ENCODE results near the gene WWOX.

Gene WWOX

DNA sequence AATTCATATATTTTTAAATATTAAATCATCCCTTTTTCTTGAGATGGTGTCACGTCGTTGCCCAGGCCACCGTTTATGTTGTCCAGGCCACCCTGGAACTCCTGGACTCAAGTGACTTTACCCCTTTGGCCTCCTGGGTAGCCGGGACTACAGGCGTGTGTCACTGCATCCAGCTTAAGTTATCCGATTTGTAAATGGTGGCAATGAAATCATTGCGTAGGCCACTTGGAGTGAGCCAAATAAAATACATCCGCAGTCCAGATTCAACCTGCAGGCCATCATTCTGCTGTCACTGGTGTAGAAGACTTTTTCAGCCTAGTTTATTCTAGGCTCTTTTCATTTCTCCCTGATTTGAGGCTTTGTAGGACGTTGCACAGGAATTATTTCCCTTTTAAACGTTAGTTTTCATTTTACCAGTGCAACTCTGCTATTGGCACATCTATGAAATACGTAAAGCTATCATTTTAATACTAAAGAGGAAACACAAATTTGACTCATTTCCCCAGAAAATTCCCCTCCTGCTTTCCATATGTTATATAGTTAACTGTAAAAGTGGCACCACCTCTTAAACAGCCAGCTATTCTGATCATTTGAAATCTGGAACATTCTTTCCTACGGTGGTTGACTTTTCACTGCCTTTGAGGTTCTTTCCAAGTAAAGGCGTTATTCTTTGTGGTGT lies 1051.3 kb downstream of the WWOX start:
- no peak for DNase-seq (ENCODE audit: low spot score)

DNA sequence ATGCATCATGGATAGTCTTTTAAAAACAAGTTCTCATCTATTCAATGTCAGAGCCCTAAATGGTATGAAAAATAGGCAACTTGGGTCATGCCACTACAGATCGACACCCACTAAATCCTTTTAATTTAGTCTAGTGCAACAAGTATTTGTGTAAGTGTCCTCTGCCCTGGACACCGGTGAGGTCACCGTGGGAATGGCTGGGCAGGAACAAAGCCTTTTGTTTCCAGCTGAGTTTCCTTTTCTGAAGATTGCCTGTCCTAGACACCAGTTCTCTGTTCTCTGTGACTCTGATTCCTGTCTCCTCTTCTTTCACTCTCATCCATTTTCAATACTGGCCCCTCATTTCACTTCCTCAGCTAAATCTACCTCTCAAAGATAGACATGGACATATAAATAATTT lies 1054.6 kb downstream of the WWOX start:
- peak; percentile 89 for DNase-seq (ENCODE audit: low spot score)

DNA sequence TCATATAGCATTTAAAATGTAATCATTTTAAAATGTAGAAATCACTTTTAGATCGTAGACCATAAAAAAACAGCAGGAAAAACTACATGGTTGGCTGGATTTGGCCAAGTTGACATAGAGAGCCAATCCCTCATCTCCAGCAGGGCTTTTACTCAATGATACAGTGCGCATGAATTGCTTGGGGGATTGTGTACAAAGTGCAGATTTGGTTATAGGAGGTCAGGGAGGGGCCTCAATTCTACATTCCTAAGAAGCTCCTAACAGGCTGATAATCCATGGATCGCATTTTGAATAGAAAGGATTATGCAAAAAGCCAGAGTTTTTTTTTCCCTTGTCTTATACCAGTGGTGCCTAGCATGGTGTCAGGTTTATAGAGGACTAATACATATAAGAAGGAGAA lies 1056.0 kb downstream of the WWOX start:
- no peak for DNase-seq (ENCODE audit: low spot score)

DNA sequence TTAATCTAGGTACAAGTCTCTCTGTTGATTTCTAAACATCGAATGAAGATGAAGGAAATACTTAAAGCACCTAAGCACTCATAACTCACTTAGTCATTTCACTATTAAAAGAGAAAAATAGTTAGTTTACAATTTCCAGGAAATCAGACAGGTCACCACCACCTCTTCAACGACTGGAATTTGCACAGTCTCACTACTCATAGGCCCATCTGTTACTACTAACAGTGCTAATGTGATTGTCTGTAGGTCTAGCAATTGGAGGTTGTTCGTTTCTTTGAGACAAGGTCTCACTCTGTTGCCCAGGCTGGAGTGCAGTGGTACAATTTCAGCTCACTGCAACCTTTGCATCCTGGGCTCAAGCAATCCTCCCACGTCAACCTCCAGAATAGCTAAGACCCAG lies 1056.5 kb downstream of the WWOX start:
- DNase-seq (ENCODE audit: low spot score) = no peak

DNA sequence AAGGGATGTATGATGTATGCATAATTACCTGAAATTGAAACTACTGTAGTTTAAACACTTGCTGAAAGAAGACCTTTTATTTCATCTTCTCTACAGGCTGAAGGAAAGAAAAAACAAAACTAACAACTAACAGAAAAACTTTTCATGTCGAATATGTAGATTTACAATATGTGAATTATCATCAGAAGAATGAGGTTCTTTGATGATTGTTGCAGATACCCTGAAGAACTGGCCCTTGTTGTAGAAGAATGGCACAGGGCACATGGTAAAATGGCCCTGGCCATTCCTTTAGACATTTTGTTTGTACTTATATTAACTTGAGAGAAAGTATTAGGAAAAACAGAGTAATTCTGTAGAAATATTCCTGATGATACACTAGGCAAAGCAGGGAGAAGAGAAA lies 1057.3 kb downstream of the WWOX start:
- peak; percentile 37 for DNase-seq (ENCODE audit: low spot score)

DNA sequence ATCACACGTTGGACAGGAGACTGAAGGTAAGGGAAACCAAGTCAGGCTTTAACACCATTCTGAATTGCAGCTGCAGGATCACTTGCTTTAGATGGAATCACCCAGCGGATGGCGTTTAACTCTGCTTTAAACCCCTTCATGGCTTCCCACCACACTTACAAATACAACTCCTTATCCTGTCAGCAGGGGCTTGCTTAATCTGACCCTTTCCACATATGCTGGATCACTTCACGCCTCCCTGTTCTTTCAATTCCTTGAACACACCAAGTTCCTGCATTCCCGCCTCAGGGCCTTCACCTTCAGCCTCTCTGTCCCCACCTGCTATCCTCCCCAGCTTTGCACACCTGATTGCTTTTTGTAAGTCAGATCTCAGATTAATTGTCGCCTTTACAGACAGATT lies 1058.9 kb downstream of the WWOX start:
- DNase-seq (ENCODE audit: low spot score) = no peak

DNA sequence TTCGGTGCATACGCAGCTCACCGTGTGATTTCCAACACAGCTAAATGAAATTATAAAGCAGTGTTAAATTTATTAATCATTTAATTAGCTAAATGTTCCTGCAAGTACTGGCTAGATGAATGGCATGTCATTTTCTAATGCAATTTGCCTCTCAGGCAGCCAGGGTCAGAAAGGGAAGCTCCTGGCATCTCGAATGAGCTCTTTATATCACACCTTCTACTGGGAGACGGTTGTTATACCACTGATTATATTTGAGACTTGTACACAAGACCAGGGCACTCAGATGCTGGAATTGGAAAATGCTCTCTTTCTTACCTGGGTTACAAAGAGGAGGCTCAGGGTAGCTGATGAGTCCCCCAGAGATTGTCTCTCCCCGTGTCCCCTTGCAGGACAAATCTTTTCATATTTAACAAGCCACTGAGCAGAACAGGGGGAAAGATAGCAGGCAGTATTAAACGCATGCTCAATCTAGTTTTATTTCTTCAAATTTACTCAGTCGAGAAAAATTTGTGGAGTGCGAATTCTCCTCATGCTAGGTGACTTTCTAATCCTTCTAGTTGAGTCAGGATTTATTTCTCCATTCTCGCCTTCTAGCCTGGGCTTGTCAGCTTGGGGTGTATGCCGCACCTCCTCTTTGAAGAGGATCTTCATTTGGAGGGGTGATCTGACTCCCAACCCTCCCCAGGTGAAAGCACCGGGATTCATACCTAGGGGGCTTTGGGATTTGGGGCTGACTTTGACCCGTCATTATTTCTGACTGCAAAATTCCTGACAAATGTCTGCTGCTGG lies 1060.0 kb downstream of the WWOX start:
- DNase-seq (ENCODE audit: low spot score) = no peak

DNA sequence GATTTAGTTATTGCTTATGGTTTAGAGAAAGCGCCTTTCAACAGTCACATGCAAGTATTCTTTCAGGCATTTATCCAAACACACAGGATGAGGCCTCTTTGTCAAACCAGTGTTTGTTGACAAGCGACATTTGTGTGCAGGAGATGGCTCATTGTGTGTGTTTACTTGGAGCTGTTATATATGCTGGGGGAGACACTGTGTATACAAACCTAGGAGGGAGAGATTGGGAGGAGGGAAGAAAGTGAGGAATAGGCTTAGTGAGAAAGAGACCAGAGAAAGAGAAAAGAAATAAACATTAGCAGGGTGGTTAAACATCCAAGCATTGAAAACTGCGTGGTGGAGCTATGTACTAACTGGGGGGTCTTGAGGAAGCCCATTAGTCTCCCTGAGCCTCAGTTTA lies 1063.5 kb downstream of the WWOX start:
- peak; percentile 31 for DNase-seq (ENCODE audit: low spot score)

DNA sequence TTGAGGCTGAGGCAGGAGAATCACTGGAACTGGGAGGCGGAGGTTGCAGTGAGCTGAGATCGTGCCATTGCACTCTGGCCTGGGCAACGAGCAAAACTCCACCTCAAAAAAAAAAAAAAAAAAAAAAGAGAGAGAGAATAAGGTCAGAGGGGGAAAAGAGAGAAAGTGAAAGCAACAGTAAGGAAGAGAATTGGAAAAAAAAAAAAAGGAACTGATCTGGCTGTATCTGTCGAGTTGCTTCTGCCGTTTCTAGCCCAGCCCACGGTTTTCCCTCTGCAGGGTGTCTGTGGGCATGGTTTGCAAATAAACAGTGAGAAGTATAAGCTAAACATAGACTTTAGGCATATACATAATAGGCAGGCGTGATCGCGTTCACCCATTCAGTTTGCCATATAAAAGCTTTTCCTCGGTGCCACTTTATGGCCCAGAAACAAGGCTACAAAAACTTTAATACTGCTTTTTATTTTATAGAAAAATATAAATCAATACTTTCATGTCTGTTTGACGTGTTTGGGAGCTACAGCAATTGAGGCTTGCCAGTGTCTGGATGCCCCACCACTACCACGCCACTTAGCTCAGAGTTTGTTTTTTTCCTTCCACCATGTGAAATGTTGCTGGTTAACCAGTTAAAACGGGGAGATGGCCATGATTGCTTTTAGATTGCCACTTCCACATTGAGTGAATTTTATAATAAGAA lies 1064.4 kb downstream of the WWOX start:
- peak; percentile 61 for DNase-seq (ENCODE audit: low spot score)

DNA sequence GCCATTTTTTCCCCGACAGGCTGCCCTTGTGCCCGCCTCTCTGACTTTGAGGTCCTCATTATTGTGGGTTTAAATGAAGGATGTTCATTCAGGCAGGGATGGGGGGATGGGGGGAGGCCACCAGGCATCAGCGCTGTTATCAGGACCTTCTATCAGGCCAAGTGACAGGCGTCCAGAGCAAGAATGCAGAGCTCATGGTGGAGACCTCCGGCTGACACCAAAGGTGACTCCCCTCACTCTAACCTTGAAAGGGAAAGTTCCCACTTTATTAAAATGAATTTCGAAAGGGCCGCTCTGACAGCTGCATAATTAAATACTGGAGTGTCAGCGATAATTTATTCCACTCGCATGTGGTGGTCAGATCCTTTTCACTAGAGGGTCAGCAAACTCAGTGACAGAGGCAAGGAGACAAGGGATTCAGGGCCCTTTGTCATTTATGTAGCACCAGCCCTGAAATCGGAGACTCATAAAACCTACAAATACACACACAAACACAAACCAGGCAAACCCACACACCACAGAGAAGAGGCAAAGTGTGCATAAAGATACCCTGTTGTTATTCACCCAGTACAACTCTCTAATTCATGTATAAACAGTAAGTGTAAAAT lies 1065.0 kb downstream of the WWOX start:
- DNase-seq (ENCODE audit: low spot score) = no peak

DNA sequence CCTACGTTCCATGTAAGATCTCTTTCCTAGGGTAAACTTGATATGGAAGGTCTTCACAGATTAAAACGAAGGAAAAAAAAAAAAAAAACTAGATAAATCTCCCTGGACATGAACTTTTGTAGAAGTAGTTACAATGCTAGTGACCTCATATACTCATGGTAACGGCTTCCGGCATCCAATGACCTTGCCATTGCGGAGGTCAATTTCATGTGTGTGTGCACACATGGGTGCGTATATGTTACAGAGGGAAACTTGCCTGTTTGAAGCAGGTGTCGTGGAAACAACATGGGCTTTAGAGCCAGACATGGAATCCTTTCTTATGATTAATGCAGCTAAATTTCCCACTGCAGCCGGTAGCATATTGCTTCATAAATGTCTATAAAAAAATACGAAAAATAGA lies 1065.6 kb downstream of the WWOX start:
- no peak for DNase-seq (ENCODE audit: low spot score)

DNA sequence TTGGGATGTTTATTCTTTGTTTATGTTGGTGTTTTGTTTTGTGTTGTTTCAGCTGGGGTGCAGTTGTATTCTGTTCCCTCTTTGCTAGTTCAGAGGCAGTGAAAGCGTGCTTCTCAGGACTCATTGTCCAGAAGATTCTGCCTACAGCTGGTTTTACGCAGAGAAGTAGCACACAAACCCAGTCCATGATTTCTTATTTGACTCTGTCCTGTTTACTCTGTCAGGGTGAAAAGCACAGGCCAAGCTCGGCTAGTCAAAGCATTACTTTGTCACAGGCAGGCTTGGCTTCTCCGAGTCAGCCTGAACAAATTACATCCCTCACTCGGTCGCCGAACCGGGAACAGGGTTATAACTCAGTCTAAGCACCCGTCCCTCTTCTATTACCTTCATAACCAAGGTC lies 1066.1 kb downstream of the WWOX start:
- peak; percentile 41 for DNase-seq (ENCODE audit: low spot score)

DNA sequence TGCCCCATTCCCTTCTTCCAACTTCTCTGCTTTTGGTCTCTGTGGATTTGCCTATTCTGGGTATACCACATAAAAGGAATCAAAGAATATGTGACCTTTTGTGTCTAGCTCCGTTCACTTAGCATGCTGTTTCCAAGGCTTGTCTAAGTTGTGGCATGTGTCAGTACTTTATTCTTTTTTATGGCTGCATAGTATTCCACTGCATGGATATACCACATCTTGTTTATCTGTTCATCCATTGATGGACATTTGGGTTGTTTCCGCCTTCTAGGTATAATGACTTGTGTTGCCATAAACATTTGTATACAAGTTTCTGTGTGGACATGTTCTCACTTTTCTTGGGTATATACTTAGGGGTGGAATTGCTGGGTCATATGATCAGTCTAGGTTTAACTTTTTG lies 1068.4 kb downstream of the WWOX start:
- DNase-seq (ENCODE audit: low spot score) = no peak

DNA sequence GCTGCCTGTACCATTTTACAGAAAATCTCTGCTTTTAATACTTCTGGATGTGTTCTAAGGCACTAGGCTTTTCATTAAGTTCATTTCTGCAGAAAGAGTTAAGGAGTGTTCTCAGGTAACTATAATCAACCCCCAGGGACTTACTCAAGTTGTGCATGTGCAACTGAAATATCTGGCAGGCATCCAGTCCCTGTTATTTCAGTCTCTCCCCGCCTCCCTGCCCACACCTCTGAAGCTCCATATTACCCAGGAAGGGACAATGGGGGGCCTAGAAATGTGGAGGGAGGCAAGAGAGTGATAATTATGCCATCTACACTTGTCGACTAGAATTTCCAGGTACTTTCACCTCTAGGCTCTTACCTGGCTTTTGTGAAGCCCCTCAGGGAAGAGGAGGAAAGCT lies 1068.9 kb downstream of the WWOX start:
- DNase-seq (ENCODE audit: low spot score) = no peak

DNA sequence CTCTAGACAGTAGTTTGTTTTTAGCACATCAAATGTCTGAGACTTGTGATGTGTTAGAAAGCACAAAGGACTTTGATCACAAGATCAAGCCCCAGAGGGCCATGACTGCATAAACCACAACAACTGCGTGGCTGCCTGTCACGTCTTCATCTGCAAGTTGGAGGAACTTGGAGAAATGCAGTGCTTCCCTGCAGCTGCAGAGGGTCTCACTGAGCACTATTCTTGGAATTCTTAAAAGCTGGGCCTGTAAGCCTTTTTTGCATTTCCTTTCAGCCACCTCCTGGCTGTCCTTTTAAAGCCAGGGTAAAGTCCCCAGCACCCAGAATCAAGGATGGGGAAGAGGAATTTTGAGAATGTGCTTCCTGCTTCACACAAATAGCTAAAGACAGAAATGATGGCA lies 1069.8 kb downstream of the WWOX start:
- DNase-seq (ENCODE audit: low spot score) = peak; percentile 61

DNA sequence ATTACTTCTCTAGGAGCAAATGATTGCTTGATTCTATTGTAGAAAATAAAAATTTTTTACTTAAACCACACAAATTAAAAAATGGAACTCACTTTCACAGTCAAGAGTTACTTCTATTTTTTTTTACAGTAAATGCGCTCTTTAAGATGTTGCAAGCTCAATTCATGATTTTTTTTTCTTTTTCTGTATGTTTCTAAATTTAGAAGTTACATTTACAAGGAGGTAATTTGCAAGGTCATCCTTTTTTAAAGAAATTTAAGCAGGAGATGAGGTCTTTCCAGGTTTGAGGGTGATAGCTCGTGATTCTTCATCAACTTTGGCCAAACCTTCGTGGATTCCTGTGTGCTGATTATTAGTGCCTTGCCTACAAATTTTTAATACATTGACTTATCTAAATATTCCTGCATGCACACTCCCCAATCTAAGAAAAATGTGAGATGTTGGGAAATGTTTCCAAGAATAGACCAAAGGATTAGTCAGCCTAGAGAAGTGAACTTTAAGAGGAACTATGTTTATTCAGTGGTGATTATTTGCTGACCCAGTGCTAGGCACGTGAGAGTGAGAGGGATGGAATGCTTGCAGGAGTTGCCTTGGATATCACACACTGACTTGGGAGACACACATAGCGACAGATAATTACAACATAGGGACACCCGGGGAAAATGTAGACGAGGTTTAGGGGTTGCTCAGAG lies 1071.2 kb downstream of the WWOX start:
- DNase-seq (ENCODE audit: low spot score) = no peak

DNA sequence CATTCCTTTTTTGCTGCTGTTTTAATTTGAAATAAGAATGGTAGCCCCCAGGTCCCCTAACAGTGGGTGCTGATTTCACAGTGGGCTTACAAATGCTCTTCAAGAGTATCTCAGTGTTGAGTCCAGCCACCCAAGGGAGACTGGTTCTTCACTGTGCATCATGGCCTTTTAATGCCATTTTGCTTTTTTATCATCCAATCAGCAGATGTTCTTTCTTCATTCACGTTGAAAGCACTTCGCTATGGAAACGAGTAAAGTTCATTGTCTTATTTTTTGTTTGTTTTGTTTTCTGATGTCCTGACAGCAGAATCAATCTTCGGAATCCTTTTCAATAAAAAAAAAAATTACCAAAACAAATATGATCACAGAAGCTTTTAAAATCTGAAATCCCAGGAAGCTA lies 1072.0 kb downstream of the WWOX start:
- no peak for DNase-seq (ENCODE audit: low spot score)

DNA sequence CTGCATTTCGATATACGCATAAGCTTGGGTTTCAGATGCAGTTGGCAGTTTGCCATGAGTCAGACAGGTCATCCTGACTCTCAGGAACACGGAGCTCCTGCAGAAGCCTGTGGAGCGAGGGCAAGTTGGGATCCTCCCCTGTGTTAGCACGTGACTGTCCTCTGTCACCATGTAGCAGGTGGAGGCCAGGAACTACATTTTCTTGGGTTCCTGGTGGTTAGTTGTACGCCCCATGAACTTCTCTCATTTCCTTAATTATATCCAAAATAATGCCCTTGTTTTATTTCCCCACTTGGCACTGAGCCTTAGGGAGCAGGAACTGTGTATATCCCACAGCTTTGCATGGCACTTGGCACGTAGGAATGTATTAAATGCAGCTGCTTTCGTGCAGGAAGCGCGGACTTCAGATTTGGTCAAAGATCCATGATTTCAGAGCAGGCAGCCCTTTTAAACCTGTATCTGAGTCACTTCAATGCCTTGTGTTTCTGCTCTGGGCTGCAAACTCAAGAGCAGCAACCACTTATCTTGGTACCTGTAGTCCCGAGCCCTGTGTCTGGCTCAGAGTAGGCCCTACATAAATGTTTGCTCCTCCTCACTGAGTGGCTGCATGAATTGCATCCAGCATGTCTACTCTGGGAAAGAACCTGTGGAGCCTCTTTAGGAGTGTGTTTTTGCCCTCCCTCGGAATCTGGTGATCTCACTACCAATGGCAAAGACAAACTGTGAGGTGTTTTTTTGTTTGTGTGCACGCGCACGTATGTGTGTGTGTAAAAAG lies 1072.7 kb downstream of the WWOX start:
- DNase-seq (ENCODE audit: low spot score) = no peak

DNA sequence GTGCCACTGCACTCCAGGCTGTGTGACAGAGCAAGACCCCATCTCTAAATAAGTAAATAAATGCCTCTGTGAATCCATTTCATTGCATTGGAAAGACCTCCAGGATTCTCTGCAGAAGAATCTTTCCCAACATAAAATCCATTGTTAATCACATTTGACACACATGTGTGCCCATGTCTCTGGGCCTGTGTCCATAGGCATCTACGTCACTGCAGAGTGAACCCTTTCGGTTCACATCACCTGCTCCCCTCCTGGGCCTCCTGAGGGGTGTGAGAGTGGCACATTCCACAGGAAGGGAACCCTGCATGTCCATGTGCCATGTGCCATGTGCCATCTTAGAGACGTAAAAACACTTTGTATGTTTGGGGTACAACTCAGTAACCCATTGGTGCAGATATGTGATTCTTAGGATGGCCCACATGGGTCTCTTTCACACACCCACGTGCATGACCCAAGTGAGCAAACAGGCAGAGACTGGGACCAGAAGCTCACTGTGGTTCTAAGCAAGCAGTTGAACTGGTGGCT lies 1073.6 kb downstream of the WWOX start:
- no peak for DNase-seq (ENCODE audit: low spot score)

DNA sequence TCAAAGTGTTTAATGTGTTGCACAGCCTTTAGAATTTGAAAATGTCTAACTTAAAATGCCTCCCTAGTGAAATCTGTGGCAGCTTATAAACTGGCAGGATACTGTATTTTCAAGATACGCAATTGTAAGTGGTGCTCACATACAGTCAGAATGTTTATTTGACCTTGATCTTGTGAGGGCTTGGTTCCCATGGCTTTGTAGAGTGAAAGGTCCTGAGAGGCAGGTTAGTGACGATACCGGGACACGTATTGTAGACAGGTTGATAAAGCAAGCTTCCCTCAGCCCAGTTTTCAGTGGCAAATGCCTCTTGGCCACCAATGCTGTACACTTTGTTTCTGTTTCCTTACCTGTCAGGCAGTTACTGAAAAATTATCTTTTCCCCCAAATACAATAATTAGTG lies 1074.5 kb downstream of the WWOX start:
- no peak for DNase-seq (ENCODE audit: low spot score)
